ENCODE results near the gene THBS2.

DNA sequence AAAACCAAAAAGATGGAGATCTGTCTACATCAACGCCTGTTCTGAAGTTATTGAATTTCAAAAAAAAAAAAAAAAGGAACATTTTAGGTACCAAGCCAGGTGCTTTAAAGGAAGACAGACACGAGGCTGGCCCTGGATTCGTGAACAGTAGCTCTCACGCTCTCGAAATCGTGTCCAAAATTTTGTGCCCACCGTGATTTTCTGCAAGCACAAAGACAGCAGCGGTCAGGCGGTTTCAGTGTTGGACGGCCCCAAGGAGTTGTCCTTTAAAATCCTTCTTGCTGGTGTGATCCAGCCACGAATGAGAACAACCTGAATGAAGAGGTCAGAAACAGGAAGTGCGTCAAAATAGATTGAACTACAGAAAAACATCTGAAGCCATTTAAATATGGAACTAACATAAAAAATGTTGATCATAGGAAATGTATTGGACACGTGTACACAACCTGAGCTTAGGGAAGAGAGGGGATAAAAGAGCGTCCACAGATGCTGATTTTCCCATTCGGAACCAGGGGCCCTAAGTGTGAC lies 78.2 kb downstream of the THBS2 start:
- no peak for TF ChIP-seq EZH2phosphoT487 (IDR thresholded peaks at IDR 0.05; ENCODE audit: borderline replicate concordance, low read depth, low read length)
- TF ChIP-seq, protein P1, sequence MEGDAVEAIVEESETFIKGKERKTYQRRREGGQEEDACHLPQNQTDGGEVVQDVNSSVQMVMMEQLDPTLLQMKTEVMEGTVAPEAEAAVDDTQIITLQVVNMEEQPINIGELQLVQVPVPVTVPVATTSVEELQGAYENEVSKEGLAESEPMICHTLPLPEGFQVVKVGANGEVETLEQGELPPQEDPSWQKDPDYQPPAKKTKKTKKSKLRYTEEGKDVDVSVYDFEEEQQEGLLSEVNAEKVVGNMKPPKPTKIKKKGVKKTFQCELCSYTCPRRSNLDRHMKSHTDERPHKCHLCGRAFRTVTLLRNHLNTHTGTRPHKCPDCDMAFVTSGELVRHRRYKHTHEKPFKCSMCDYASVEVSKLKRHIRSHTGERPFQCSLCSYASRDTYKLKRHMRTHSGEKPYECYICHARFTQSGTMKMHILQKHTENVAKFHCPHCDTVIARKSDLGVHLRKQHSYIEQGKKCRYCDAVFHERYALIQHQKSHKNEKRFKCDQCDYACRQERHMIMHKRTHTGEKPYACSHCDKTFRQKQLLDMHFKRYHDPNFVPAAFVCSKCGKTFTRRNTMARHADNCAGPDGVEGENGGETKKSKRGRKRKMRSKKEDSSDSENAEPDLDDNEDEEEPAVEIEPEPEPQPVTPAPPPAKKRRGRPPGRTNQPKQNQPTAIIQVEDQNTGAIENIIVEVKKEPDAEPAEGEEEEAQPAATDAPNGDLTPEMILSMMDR (conservative IDR thresholded peaks at IDR 0.05; ENCODE audit: low read length) = no peak

Data from OCI-LY7 (cell line).